ENCODE data around the gene UFL1.
"Not testable (repeated sequence)": the region's sequence is repeated elsewhere in the genome, so short reads cannot be mapped to it uniquely, and the experiment has no call there.

Gene UFL1

GRCh38 chr6:96521644-96522464, at the start of gene UFL1:
UFL1 (plus strand) TSS chr6:96521806; CDS start chr6:96521874, 68 bp downstream.
- DNase-seq: peak; percentile 96

- DNase-seq: not testable (repeated sequence)
These were observed 49.3 kb upstream of the UFL1 start for GRCh38 chr6:96472291-96472690.

GRCh38 chr6:96478695-96479094, 42.9 kb upstream of the UFL1 start:
- DNase-seq: no peak

- DNase-seq: no peak
These were observed 29.7 kb upstream of the UFL1 start for GRCh38 chr6:96491926-96492325.

GRCh38 chr6:96499781-96500180, 21.8 kb upstream of the UFL1 start:
- no peak for DNase-seq

GRCh38 chr6:96502915-96503314, 18.7 kb upstream of the UFL1 start:
- DNase-seq: no peak

- no peak for DNase-seq
These were observed 16.2 kb upstream of the UFL1 start for GRCh38 chr6:96505363-96505762.

- no peak for DNase-seq
These were observed 12.3 kb upstream of the UFL1 start for GRCh38 chr6:96509281-96509680.

- no peak for DNase-seq
These were observed 1.2 kb upstream of the UFL1 start for GRCh38 chr6:96520171-96521115.

- no peak for DNase-seq
These were observed 331 bp upstream of the UFL1 start for GRCh38 chr6:96521306-96521643.

- no peak for DNase-seq
These were observed 931 bp downstream of the UFL1 start for GRCh38 chr6:96522465-96523009.

- DNase-seq: no peak
These were observed 6.6 kb downstream of the UFL1 start for GRCh38 chr6:96528193-96528592.

- DNase-seq: no peak
These were observed 10.8 kb downstream of the UFL1 start for GRCh38 chr6:96532399-96532798.

GRCh38 chr6:96537726-96538125, 16.1 kb downstream of the UFL1 start:
- DNase-seq: no peak

- DNase-seq: peak; percentile 56
These were observed 21.1 kb downstream of the UFL1 start for GRCh38 chr6:96542702-96543101.

GRCh38 chr6:96545882-96546281, 24.3 kb downstream of the UFL1 start:
- DNase-seq: no peak

GRCh38 chr6:96547654-96548053, 26.0 kb downstream of the UFL1 start:
- DNase-seq: no peak

GRCh38 chr6:96554558-96554957, 33.0 kb downstream of the UFL1 start:
- no peak for DNase-seq

GRCh38 chr6:96559740-96560139, 38.1 kb downstream of the UFL1 start:
- not testable (repeated sequence) for DNase-seq

GRCh38 chr6:96562886-96563285, 41.3 kb downstream of the UFL1 start, which contains the start of gene FHL5:
FHL5 (plus strand) TSS chr6:96563128; CDS start chr6:96603614, 40,486 bp downstream.
- DNase-seq: no peak

- DNase-seq: no peak
These were observed 42.2 kb downstream of the UFL1 start for GRCh38 chr6:96563853-96564252.

- no peak for DNase-seq
These were observed 48.4 kb downstream of the UFL1 start for GRCh38 chr6:96570053-96570452.

- no peak for DNase-seq
These were observed 49.9 kb downstream of the UFL1 start for GRCh38 chr6:96571551-96571950.

- DNase-seq: no peak
These were observed 53.8 kb downstream of the UFL1 start for GRCh38 chr6:96575359-96575758.

Data from NCI-H2171 treated with DMSO at 0.1 percent for 48 hours (cell line).